Endothelial cell (in vitro differentiated cells): ENCODE data around the gene TBC1D24. TPM values are rescaled to one million over a fixed set of nuclear protein-coding genes. Genes with fewer than 3 reads are reported as not detected.
A peak's percentile ranks its signal among the peaks of the same experiment; 100 is the strongest.

Experiments used
- DNase-seq: peaks from one replicate; pipeline ENCODE4 v3.0.0; 2021; ENCODE audit warnings: low spot score
- H3K27ac Mint-ChIP-seq: one replicate; pipeline ENCODE4 v1.8.0; 2021; ENCODE audit warnings: mixed read lengths, inconsistent platforms; ENCODE audit not compliant: unreplicated experiment
- H3K27me3 Mint-ChIP-seq: one replicate; pipeline ENCODE4 v1.8.0; 2021; ENCODE audit warnings: mild to moderate bottlenecking, moderate library complexity, mixed read lengths, inconsistent platforms; ENCODE audit not compliant: unreplicated experiment
- H3K36me3 Mint-ChIP-seq: one replicate; pipeline ENCODE4 v1.8.0; 2021; ENCODE audit warnings: mild to moderate bottlenecking, low read depth, mixed read lengths, inconsistent platforms; ENCODE audit not compliant: unreplicated experiment
- H3K4me1 Mint-ChIP-seq: one replicate; pipeline ENCODE4 v1.8.0; 2021; ENCODE audit warnings: mild to moderate bottlenecking, mixed read lengths, inconsistent platforms; ENCODE audit not compliant: unreplicated experiment
- H3K4me3 Mint-ChIP-seq: one replicate; pipeline ENCODE4 v1.8.0; 2021; ENCODE audit warnings: mild to moderate bottlenecking, mixed read lengths, inconsistent platforms; ENCODE audit not compliant: unreplicated experiment
- H3K9me3 Mint-ChIP-seq: one replicate; pipeline ENCODE4 v1.8.0; 2021; ENCODE audit warnings: mixed read lengths, inconsistent platforms; ENCODE audit not compliant: unreplicated experiment
- total RNA-seq: library from RNA; stranded (reverse); fragmentation: NEBNext Ultra II Directional; extraction: Animal tissue kit (Norgen Biotek cat#: 25700); gene quantifications from one replicate; pipeline ENCODE4 v1.2.1, GENCODE V29; 2021; ENCODE audit not compliant: unreplicated experiment
- TF ChIP-seq, protein P1 (sequence below): fragments of 200-600 bp; sonication (generic); IDR thresholded peaks from one replicate; pipeline ENCODE4 v1.5.0; 2021; ENCODE audit warnings: antibody characterized with exemption; ENCODE audit not compliant: unreplicated experiment

TBC1D24 gene
- total RNA-seq, 1 donor from 2014 or later: 17.3 TPM

DNA sequence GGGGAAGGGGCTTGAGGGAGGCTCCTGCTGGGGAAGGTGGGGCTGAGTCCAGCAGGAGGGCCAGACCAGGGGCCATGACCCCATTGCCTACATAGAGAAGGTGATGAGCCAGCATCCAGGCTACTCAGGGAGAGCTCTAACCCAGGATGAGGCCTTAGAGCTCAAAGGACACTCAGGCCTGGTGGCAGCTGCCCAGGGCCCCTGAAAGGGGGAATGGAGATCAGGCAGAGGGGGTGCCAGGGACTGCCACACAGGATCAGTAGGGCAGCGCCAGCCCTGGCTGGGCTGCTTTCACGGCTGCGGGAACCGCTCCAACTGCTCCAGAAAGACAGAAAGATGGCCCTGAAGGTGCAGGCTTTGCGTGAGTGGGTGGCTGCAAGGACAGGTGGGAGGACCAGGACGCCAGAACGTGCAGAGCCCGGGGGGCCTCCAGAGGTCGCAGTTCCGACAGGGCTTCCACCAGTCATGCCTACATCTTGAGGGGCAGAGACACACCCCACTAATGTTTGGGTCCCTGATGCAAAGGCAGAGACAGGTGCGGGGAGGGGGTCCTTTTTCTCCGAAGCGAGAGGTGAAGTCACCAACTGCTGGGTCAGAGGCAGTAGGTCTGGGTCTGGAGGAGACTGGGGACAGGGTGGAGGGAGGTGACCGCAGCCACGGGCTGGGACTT lies 37.9 kb downstream of the TBC1D24 start:
- H3K4me1 Mint-ChIP-seq: peaks cover 45% of the 10 kb centered on the region
- peaks cover 39% of the 10 kb centered on the region for H3K27me3 Mint-ChIP-seq
- H3K4me3 Mint-ChIP-seq: peak overlapping the region; percentile 89
- no peak for DNase-seq
- TF ChIP-seq, protein P1, sequence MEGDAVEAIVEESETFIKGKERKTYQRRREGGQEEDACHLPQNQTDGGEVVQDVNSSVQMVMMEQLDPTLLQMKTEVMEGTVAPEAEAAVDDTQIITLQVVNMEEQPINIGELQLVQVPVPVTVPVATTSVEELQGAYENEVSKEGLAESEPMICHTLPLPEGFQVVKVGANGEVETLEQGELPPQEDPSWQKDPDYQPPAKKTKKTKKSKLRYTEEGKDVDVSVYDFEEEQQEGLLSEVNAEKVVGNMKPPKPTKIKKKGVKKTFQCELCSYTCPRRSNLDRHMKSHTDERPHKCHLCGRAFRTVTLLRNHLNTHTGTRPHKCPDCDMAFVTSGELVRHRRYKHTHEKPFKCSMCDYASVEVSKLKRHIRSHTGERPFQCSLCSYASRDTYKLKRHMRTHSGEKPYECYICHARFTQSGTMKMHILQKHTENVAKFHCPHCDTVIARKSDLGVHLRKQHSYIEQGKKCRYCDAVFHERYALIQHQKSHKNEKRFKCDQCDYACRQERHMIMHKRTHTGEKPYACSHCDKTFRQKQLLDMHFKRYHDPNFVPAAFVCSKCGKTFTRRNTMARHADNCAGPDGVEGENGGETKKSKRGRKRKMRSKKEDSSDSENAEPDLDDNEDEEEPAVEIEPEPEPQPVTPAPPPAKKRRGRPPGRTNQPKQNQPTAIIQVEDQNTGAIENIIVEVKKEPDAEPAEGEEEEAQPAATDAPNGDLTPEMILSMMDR: no peak
- H3K9me3 Mint-ChIP-seq: no peaks in the 10 kb centered on the region
- H3K36me3 Mint-ChIP-seq: peaks cover 15% of the 10 kb centered on the region
- H3K27ac Mint-ChIP-seq: peak overlapping the region; percentile 78

GRCh38 chr16:2513405-2514332 lies 38.7 kb downstream of the TBC1D24 start, which contains the start of gene ATP6V0C:
TSS of gene ATP6V0C (plus strand) at chr16:2513952. CDS start at chr16:2514104, 152 bp downstream.
- peaks cover 37% of the 10 kb centered on the region for H3K27me3 Mint-ChIP-seq
- peaks cover 45% of the 10 kb centered on the region for H3K4me1 Mint-ChIP-seq
- peaks cover 15% of the 10 kb centered on the region for H3K36me3 Mint-ChIP-seq

GRCh38 chr16:2514333-2515179 lies 39.6 kb downstream of the TBC1D24 start:
- DNase-seq: no peak
- TF ChIP-seq, protein P1: no peak
- Mint-ChIP-seq H3K4me1 (peaks cover 49% of the 10 kb centered on the region), H3K4me3 (peak overlapping the region; percentile 97), H3K27ac (peak overlapping the region; percentile 89), H3K27me3 (peaks cover 42% of the 10 kb centered on the region), H3K9me3 (no peaks in the 10 kb centered on the region), H3K36me3 (peaks cover 16% of the 10 kb centered on the region)

More at GRCh38 chr16:2513405-2514332, 38.7 kb downstream of the TBC1D24 start, which contains the start of gene ATP6V0C:
- Mint-ChIP-seq H3K9me3 (no peaks in the 10 kb centered on the region), H3K27ac (peak within 1 kb of the TSS; percentile 89), H3K4me3 (peak within 1 kb of the TSS; percentile 97)
- TF ChIP-seq, protein P1: no peak
- peak; percentile 87 for DNase-seq

- Mint-ChIP-seq H3K27me3 (peaks cover 44% of the 10 kb centered on the region), H3K36me3 (peaks cover 21% of the 10 kb centered on the region), H3K9me3 (no peaks in the 10 kb centered on the region), H3K4me1 (peaks cover 53% of the 10 kb centered on the region), H3K4me3 (peak overlapping the region; percentile 97), H3K27ac (peak overlapping the region; percentile 89)
- TF ChIP-seq, protein P1: no peak
- DNase-seq: no peak
Measured at GRCh38 chr16:2515180-2515851, 40.4 kb downstream of the TBC1D24 start.
